ENCODE measurements around the gene GDI1.

GDI1 gene

DNA sequence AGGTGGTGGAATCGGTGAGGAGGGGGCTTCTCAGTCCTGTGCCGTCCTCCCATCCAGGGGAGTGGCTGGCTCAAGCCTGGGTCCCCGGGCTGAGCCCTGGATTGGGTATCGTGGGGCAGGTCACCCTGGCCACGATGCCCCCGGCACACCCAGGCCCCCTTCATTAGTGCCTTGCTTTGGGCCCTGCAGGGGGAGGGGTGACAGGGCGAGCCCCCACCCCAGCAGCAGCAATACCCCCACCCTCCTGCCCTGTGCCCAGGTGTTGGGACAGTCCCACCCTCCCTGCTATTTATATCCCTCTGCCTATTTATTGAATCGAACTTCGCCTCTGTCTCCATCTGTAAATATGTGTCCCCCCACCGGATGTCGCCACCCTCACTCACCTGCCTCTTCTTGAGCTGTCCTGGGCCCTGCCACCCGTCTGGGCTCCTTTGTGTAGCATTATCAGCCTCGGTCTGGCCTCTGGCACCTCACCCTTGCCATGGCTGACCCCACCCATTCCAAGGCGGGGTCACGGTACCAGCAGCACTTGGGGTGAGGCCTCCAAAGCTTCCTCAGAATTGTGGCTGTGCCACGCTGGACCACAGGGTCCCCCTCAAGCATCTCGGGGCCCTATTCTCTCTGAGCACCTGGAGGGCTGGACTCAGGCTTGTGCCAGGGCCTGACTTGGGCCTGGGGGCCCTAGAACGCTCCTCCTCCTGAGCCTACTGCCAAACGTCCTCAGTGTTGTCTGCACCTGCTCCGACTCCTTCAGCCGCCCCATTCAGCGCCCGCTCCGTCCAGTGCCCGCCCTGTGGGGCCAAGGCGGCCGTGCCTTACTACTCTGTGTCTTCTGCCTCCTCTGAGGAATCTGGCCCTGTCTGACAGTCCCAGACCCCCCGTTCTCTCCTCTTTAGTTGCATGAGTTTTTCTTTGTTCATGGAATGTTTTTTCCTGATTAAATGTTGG, 36.0 kb downstream of the GDI1 start:
- no peak overlapping the region for H3K27ac ChIP-seq (ENCODE audit: low read depth, low read length)
- H3K4me3 ChIP-seq (ENCODE audit: low read depth in 1 of 5, low read length in 5 of 5): no peak overlapping the region
- peaks cover 0 to 54% (median 44%) of the 10 kb centered on the region in 5 donors for H3K36me3 ChIP-seq (ENCODE audit: control insufficient read depth in 5 of 5, insufficient read depth in 5 of 5, low read length in 5 of 5)
- no peaks in the 10 kb centered on the region for H3K9me3 ChIP-seq (ENCODE audit: control insufficient read depth in 5 of 5, low read length in 5 of 5)
- no peak overlapping the region for H3K9ac ChIP-seq (ENCODE audit: low read length in 5 of 5)
- H3K4me1 ChIP-seq (ENCODE audit: control insufficient read depth in 5 of 5, insufficient read depth in 5 of 5, low read length in 5 of 5): peaks cover 0 to 2% (median 1%) of the 10 kb centered on the region in 5 donors
- peaks cover 0 to 8% (median 3%) of the 10 kb centered on the region in 5 donors for H3K27me3 ChIP-seq (ENCODE audit: control insufficient read depth in 5 of 5, insufficient read depth in 4 of 5, low read length in 5 of 5)

DNA sequence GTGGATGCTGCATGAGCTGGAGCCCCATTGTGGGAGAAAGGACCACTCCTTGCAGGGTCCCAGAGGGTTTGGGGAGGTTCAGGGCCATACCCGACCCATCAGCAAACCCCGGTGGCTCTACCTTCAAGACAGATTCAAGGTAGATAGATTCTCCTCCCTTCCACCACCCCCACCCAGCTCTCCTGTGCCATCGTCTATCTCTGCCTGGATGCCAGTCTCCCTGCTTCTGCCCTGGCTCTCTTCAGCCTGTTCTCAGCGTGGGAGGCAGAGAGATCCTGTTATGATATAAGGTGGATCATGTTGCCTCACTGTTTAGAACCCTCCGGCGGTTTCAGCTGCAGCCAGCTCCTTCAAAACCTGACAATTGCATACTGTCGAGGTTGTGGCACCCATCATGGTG, 36.7 kb downstream of the GDI1 start:
- peaks cover 0 to 6% (median 6%) of the 10 kb centered on the region in 5 donors for H3K4me1 ChIP-seq (ENCODE audit: control insufficient read depth in 5 of 5, insufficient read depth in 5 of 5, low read length in 5 of 5)
- H3K9ac ChIP-seq (ENCODE audit: low read length in 5 of 5): no peak overlapping the region
- H3K36me3 ChIP-seq (ENCODE audit: control insufficient read depth in 5 of 5, insufficient read depth in 5 of 5, low read length in 5 of 5): peaks cover 0 to 47% (median 36%) of the 10 kb centered on the region in 5 donors
- no peak overlapping the region for H3K4me3 ChIP-seq (ENCODE audit: low read depth in 1 of 5, low read length in 5 of 5)
- no peak overlapping the region for H3K27ac ChIP-seq (ENCODE audit: low read depth, low read length)
- H3K9me3 ChIP-seq (ENCODE audit: control insufficient read depth in 5 of 5, low read length in 5 of 5): no peaks in the 10 kb centered on the region
- H3K27me3 ChIP-seq (ENCODE audit: control insufficient read depth in 5 of 5, insufficient read depth in 4 of 5, low read length in 5 of 5): peaks cover 0 to 8% (median 3%) of the 10 kb centered on the region in 5 donors

DNA sequence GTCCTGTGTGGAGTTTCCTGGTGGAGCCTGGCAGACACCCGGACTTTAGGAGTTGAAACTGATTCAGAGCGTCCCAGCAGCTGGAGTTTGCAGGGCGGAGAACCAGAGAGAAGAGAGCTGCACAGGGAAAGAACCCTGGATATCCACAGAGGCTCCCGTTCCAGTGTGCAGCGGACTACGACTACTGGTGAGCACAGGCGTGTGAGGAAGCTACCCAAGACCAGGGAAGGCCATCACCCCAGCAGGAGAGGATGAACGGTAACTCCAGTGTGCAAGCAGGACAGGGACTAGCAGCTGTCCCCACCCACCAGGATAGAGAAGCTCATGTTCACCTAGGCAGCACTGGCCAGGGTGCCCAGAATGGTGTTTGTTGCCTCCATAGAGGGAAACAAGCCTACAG, 39.9 kb downstream of the GDI1 start:
- H3K27me3 ChIP-seq (ENCODE audit: control insufficient read depth in 5 of 5, insufficient read depth in 4 of 5, low read length in 5 of 5): peaks cover 0 to 10% (median 6%) of the 10 kb centered on the region in 5 donors
- no peaks in the 10 kb centered on the region for H3K9me3 ChIP-seq (ENCODE audit: control insufficient read depth in 5 of 5, low read length in 5 of 5)
- H3K4me1 ChIP-seq (ENCODE audit: control insufficient read depth in 5 of 5, insufficient read depth in 5 of 5, low read length in 5 of 5): peaks cover 0 to 12% (median 11%) of the 10 kb centered on the region in 5 donors
- H3K27ac ChIP-seq (ENCODE audit: low read depth, low read length): no peak overlapping the region
- H3K9ac ChIP-seq (ENCODE audit: low read length in 5 of 5): no peak overlapping the region
- peaks cover 0 to 16% (median 7%) of the 10 kb centered on the region in 5 donors for H3K36me3 ChIP-seq (ENCODE audit: control insufficient read depth in 5 of 5, insufficient read depth in 5 of 5, low read length in 5 of 5)
- no peak overlapping the region for H3K4me3 ChIP-seq (ENCODE audit: low read depth in 1 of 5, low read length in 5 of 5)

DNA sequence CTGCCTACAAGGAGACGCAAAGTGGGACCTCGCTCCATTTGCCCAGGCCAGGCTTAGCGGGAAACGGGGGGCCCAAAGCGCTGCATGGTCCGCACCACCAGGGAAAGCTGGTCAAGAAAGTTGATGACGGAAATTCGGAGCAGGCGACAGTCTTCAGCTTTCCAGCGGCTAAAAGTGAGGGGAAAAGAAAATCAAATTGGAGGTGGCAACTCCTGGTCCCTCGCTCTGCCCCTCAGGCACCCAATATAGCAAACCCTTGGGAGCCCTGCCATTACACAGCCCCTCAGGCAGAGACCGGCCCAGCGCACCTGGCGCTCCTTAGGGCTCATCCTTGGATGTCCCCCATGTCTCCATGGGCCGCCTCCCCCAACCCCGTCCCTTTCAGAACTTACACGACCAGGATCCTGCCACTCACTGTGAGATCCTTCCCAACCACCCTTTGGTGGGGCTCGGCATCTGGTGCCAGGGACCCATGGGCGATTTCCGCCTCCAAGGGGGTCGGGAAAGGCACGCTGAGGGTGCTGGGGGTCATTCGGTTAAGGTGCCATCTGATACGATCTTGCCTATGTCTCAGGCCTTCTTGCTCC, 41.0 kb downstream of the GDI1 start:
- H3K27me3 ChIP-seq (ENCODE audit: control insufficient read depth in 5 of 5, insufficient read depth in 4 of 5, low read length in 5 of 5): peaks cover 0 to 13% (median 6%) of the 10 kb centered on the region in 5 donors
- peaks cover 0 to 4% (median 2%) of the 10 kb centered on the region in 5 donors for H3K36me3 ChIP-seq (ENCODE audit: control insufficient read depth in 5 of 5, insufficient read depth in 5 of 5, low read length in 5 of 5)
- peak overlapping the region; percentile 38 to 72 (median 59) for H3K4me3 ChIP-seq (ENCODE audit: low read depth in 1 of 5, low read length in 5 of 5)
- peak overlapping the region; percentile 70 for H3K27ac ChIP-seq (ENCODE audit: low read depth, low read length)
- peaks cover 0 to 12% (median 11%) of the 10 kb centered on the region in 5 donors for H3K4me1 ChIP-seq (ENCODE audit: control insufficient read depth in 5 of 5, insufficient read depth in 5 of 5, low read length in 5 of 5)
- no peaks in the 10 kb centered on the region for H3K9me3 ChIP-seq (ENCODE audit: control insufficient read depth in 5 of 5, low read length in 5 of 5)
- H3K9ac ChIP-seq (ENCODE audit: low read length in 5 of 5): peak overlapping the region in 1 of 5 donors; percentile 52

DNA sequence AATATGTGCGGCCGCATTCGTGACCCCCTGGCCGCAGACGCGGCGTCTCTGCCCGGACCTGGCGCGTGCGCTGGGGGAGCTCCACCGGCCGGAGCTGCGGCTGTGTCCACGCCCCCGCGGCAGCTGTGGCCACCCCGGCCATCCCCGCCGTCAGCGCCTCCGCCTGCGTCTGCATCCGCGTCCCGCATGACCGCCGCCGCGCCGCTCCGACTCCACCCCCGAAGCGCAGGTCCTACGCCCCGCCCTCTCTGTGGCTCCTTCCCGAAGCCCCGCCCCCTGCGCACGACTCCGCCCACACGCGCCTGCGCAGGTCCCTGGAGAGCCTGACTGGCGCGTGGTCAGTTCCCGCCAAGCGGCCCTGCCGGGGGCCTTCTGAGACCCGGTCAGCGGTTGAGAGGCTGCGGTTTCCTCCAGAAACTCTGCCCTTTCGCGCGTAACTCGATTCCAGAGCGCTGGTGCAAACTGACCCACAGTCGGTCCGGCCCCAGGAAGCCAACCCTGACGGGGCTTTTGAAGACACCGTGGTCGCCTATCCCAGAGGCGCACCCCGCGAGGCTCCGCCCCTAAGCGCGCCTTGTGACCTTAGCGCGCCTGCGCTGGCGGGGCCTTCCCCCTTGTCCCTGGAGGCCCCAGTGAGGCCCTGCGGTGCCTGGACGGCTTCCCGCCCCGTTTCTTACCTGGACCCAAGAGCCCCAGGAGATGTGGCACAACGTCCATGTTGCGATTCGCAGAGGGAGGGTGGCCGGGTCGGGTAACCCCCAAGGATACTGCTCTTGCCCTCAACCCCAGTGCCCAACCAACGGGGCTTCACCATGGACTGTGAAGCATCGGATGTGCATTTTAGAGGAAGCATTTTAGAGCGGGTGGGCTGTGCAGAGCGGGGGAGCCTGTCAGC, 42.0 kb downstream of the GDI1 start, which contains the start of gene LAGE3:
LAGE3 (minus strand) TSS at position 554 of the 895 bp plus-strand sequence; CDS start at position 188, 366 bp downstream.
- Histone ChIP-seq H3K9ac (ENCODE audit: low read length in 5 of 5) (peak within 1 kb of the TSS in 4 of 5 donors; percentile 47 to 66 (median 60)), H3K27me3 (ENCODE audit: control insufficient read depth in 5 of 5, insufficient read depth in 4 of 5, low read length in 5 of 5) (peaks cover 0 to 14% (median 6%) of the 10 kb centered on the region in 5 donors), H3K4me1 (ENCODE audit: control insufficient read depth in 5 of 5, insufficient read depth in 5 of 5, low read length in 5 of 5) (peaks cover 0 to 12% (median 11%) of the 10 kb centered on the region in 5 donors), H3K36me3 (ENCODE audit: control insufficient read depth in 5 of 5, insufficient read depth in 5 of 5, low read length in 5 of 5) (peaks cover 0 to under 1% (median 0%) of the 10 kb centered on the region in 5 donors), H3K27ac (ENCODE audit: low read depth, low read length) (peak within 1 kb of the TSS; percentile 70), H3K9me3 (ENCODE audit: control insufficient read depth in 5 of 5, low read length in 5 of 5) (no peaks in the 10 kb centered on the region), H3K4me3 (ENCODE audit: low read depth in 1 of 5, low read length in 5 of 5) (peak within 1 kb of the TSS; percentile 48 to 72 (median 59))

DNA sequence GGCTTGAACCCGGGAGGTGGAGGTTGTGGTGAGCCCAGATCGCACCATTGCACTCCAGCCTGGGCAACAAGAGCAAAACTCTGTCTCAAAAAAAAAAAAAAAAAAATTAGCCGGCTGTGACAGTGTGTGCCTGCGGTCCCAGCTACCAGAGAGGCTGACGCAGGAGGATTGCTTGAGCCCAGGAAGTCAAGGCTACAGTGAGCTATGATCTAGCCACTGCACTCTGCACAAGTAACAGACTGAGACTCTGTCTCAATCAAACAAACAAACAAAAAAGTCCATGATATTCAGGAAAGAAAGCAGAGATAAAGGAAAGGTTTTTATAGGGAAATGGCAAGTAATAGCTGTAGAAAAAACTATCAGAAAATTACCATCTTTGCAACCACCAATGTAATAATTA, 44.2 kb downstream of the GDI1 start:
- peaks cover 0 to 13% (median 6%) of the 10 kb centered on the region in 5 donors for H3K27me3 ChIP-seq (ENCODE audit: control insufficient read depth in 5 of 5, insufficient read depth in 4 of 5, low read length in 5 of 5)
- H3K4me3 ChIP-seq (ENCODE audit: low read depth in 1 of 5, low read length in 5 of 5): no peak overlapping the region
- no peak overlapping the region for H3K27ac ChIP-seq (ENCODE audit: low read depth, low read length)
- H3K9ac ChIP-seq (ENCODE audit: low read length in 5 of 5): no peak overlapping the region
- peaks cover 0 to 11% (median 6%) of the 10 kb centered on the region in 5 donors for H3K36me3 ChIP-seq (ENCODE audit: control insufficient read depth in 5 of 5, insufficient read depth in 5 of 5, low read length in 5 of 5)
- peaks cover 0 to 30% (median 23%) of the 10 kb centered on the region in 5 donors for H3K4me1 ChIP-seq (ENCODE audit: control insufficient read depth in 5 of 5, insufficient read depth in 5 of 5, low read length in 5 of 5)
- H3K9me3 ChIP-seq (ENCODE audit: control insufficient read depth in 5 of 5, low read length in 5 of 5): peaks cover 0 to 3% (median 0%) of the 10 kb centered on the region in 5 donors

DNA sequence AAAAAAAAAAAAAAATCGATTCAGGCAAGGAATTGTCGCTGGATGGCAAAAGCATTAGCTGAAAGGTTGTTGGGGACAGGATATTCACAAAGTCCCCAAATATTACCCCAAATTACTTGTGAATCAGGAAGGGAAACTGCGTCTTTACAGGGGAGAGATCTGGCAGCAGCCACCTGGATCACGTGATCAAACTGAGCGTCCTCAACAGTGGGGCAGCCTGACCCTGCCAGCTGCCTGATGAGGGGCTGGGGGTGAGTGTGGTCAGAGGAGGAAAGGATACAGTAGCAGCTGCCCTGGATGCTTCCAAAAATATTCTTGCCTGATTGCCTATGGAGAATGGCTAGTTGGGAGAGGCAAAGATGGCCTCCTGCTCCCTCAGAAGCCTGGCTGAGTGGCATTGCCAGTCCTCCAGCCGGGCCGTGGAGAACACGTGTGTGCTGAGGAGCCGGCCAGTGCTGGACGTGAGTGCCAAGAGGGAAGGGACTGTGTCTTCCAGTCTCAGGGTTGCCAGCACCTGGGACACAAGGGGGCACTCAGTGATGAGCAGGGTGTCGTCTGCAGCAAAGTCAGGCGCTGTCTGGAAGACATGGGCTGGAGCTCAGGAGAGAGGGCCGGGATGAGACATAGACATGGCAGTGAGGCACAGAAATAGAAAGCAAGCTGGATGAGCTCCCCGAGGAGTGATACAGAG, 45.1 kb downstream of the GDI1 start:
- peaks cover 0 to 10% (median 3%) of the 10 kb centered on the region in 5 donors for H3K27me3 ChIP-seq (ENCODE audit: control insufficient read depth in 5 of 5, insufficient read depth in 4 of 5, low read length in 5 of 5)
- no peak overlapping the region for H3K4me3 ChIP-seq (ENCODE audit: low read depth in 1 of 5, low read length in 5 of 5)
- peaks cover 0 to 11% (median 6%) of the 10 kb centered on the region in 5 donors for H3K36me3 ChIP-seq (ENCODE audit: control insufficient read depth in 5 of 5, insufficient read depth in 5 of 5, low read length in 5 of 5)
- peaks cover 0 to 34% (median 26%) of the 10 kb centered on the region in 5 donors for H3K4me1 ChIP-seq (ENCODE audit: control insufficient read depth in 5 of 5, insufficient read depth in 5 of 5, low read length in 5 of 5)
- no peak overlapping the region for H3K27ac ChIP-seq (ENCODE audit: low read depth, low read length)
- peaks cover 0 to 3% (median 0%) of the 10 kb centered on the region in 5 donors for H3K9me3 ChIP-seq (ENCODE audit: control insufficient read depth in 5 of 5, low read length in 5 of 5)
- H3K9ac ChIP-seq (ENCODE audit: low read length in 5 of 5): no peak overlapping the region

DNA sequence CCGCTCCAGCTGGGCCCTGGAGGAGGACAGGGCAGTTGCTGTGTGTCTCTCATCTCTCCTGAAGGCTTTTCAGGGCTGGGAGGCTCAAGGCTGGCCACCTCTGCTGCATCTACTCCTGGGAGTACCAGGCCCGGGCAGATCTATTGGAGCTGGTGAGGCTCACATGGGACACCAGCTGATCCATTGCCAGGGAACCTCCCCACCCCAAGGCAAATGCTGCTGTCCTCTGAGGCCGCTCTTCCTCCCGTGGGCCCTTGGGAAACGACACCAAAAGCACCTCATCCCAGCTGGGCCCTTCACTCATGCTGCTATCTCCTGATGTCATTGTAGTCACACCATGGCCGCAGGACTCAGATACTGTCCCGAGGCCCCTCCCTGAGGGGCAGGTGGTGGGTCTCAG, 45.8 kb downstream of the GDI1 start:
- Histone ChIP-seq H3K27me3 (ENCODE audit: control insufficient read depth in 5 of 5, insufficient read depth in 4 of 5, low read length in 5 of 5) (peaks cover 0 to 11% (median 5%) of the 10 kb centered on the region in 5 donors), H3K27ac (ENCODE audit: low read depth, low read length) (no peak overlapping the region), H3K9me3 (ENCODE audit: control insufficient read depth in 5 of 5, low read length in 5 of 5) (peaks cover 0 to 3% (median 0%) of the 10 kb centered on the region in 5 donors), H3K36me3 (ENCODE audit: control insufficient read depth in 5 of 5, insufficient read depth in 5 of 5, low read length in 5 of 5) (peaks cover 0 to 16% (median 6%) of the 10 kb centered on the region in 5 donors), H3K4me1 (ENCODE audit: control insufficient read depth in 5 of 5, insufficient read depth in 5 of 5, low read length in 5 of 5) (peaks cover 0 to 40% (median 28%) of the 10 kb centered on the region in 5 donors), H3K9ac (ENCODE audit: low read length in 5 of 5) (no peak overlapping the region), H3K4me3 (ENCODE audit: low read depth in 1 of 5, low read length in 5 of 5) (no peak overlapping the region)

DNA sequence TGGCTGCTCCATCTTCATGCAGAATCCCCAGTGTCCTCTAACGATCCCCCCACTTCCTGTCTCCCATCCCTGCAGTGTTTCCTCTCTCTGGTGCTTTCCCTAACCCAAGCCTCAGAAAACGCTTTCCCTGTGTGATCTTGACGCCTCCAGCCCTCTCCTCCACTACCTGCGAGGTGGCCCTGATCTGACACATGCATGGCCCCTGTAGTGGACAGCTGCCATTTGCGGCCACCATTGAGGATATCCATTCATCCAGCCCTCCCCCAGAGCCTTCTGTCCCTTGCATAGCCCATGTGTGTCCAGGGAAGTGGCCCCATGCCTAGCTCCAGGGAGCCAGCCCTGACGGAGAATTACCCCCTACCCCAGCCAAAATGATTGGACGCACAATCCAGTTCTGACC, 46.4 kb downstream of the GDI1 start:
- peaks cover 0 to 10% (median 5%) of the 10 kb centered on the region in 5 donors for H3K27me3 ChIP-seq (ENCODE audit: control insufficient read depth in 5 of 5, insufficient read depth in 4 of 5, low read length in 5 of 5)
- H3K27ac ChIP-seq (ENCODE audit: low read depth, low read length): no peak overlapping the region
- H3K36me3 ChIP-seq (ENCODE audit: control insufficient read depth in 5 of 5, insufficient read depth in 5 of 5, low read length in 5 of 5): peaks cover 0 to 21% (median 10%) of the 10 kb centered on the region in 5 donors
- H3K4me1 ChIP-seq (ENCODE audit: control insufficient read depth in 5 of 5, insufficient read depth in 5 of 5, low read length in 5 of 5): peaks cover 0 to 35% (median 23%) of the 10 kb centered on the region in 5 donors
- no peak overlapping the region for H3K4me3 ChIP-seq (ENCODE audit: low read depth in 1 of 5, low read length in 5 of 5)
- peaks cover 0 to 3% (median 0%) of the 10 kb centered on the region in 5 donors for H3K9me3 ChIP-seq (ENCODE audit: control insufficient read depth in 5 of 5, low read length in 5 of 5)
- no peak overlapping the region for H3K9ac ChIP-seq (ENCODE audit: low read length in 5 of 5)
